GM21390 (cell line): ENCODE results near the gene GPSM1.

Source experiments
- ATAC-seq: cut with Tn5 transposase; IDR thresholded peaks from one replicate; pipeline ENCODE4 v1.9.1; 2021; ENCODE audit not compliant: unreplicated experiment

Gene GPSM1

GRCh38 chr9:136304456-136304855 is 22.9 kb upstream of the GPSM1 start:
- no peak for ATAC-seq

GRCh38 chr9:136304981-136305380 is 22.4 kb upstream of the GPSM1 start:
- ATAC-seq = no peak

GRCh38 chr9:136305804-136306203 is 21.5 kb upstream of the GPSM1 start:
- ATAC-seq = no peak

- no peak for ATAC-seq
These were observed 20.8 kb upstream of the GPSM1 start for GRCh38 chr9:136306211-136307208.

GRCh38 chr9:136307215-136307750 is 20.1 kb upstream of the GPSM1 start:
- no peak for ATAC-seq

- ATAC-seq = no peak
These were observed 19.2 kb upstream of the GPSM1 start for GRCh38 chr9:136308006-136308701.

GRCh38 chr9:136308702-136309053 is 18.7 kb upstream of the GPSM1 start:
- no peak for ATAC-seq

- no peak for ATAC-seq
These were observed 18.1 kb upstream of the GPSM1 start for GRCh38 chr9:136309101-136309801.

- ATAC-seq = no peak
These were observed 17.5 kb upstream of the GPSM1 start for GRCh38 chr9:136309806-136310220.

GRCh38 chr9:136310273-136311030 is 16.9 kb upstream of the GPSM1 start:
- no peak for ATAC-seq

GRCh38 chr9:136311051-136312008 is 16.0 kb upstream of the GPSM1 start:
- no peak for ATAC-seq

- no peak for ATAC-seq
These were observed 15.3 kb upstream of the GPSM1 start for GRCh38 chr9:136312009-136312375.

GRCh38 chr9:136312436-136312835 is 14.9 kb upstream of the GPSM1 start:
- ATAC-seq = no peak

- ATAC-seq = no peak
These were observed 14.0 kb upstream of the GPSM1 start for GRCh38 chr9:136313111-136314055.

GRCh38 chr9:136314056-136314416 is 13.3 kb upstream of the GPSM1 start:
- no peak for ATAC-seq

GRCh38 chr9:136314944-136315343 is 12.4 kb upstream of the GPSM1 start:
- ATAC-seq = no peak

- ATAC-seq = no peak
These were observed 11.0 kb upstream of the GPSM1 start for GRCh38 chr9:136316271-136316751.
